ENCODE results near the gene CDH6. TPM values are rescaled to one million over a fixed set of nuclear protein-coding genes. Genes with fewer than 3 reads are reported as not detected.

The CDH6 gene
- total and polyA plus RNA-seq, 2 of the 4 experiments (the other 2 are of a cell fraction) = 72.2 to 232 TPM

DNA sequence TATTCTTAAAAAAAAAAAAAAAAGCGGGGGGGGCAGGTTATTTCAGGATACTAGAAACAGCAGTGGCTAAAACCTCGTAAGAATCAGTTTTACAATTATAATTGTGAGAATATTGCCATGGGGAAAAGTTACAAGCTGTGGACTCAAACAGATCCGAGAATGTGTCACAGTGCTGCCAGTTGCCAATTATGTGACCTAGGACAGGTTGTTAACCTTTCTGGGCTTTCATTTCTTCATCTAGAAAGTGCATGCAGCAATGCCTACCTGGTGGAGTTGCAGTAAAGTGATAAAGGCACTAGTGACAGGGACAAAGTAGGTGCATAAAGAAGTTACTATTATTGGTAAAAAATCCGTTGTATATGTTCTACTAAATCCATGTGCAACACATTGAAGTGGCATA lies 75.8 kb downstream of the CDH6 start:
- Histone ChIP-seq H4K8ac (ENCODE audit: low read depth in 2 of 2, low read length in 2 of 2) (no peak overlapping the region), H3K9me3 (ENCODE audit: control insufficient read depth, insufficient read depth, low read length) (no peaks in the 10 kb centered on the region), H2AK9ac (replicated peaks; ENCODE audit: low read depth, low read length, poor library complexity) (no peak overlapping the region), H4K5ac (ENCODE audit: low read depth, low read length) (no peak overlapping the region), H2BK20ac (ENCODE audit: low read depth, low read length) (no peak overlapping the region), H3K14ac (replicated peaks; ENCODE audit: low read depth, low read length) (no peak overlapping the region), H2BK5ac (ENCODE audit: low read depth, low read length, poor library complexity, severe bottlenecking) (no peak overlapping the region), H2BK15ac (ENCODE audit: low read depth, low read length) (no peak overlapping the region), H3K4ac (ENCODE audit: low read depth, low read length) (no peak overlapping the region), H3K4me3 (ENCODE audit: insufficient read depth, low read depth, low read length) (no peak overlapping the region), H3K4me2 (ENCODE audit: low read depth, low read length) (no peak overlapping the region), H3K18ac (ENCODE audit: low read depth, low read length) (no peak overlapping the region), H3K9me1 (ENCODE audit: insufficient read depth, low read length) (no peaks in the 10 kb centered on the region; the same call in 1 of the 2 replicates), H2AFZ (replicated peaks; ENCODE audit: low read length, poor library complexity) (no peak overlapping the region), H3K9ac (ENCODE audit: low read depth, low read length) (no peak overlapping the region), H3K36me3 (ENCODE audit: control insufficient read depth, insufficient read depth, low read length) (peaks cover 4% of the 10 kb centered on the region), H2AK5ac (ENCODE audit: low read depth, low read length) (no peak overlapping the region), H3K27ac (ENCODE audit: insufficient read depth, low read length) (no peak overlapping the region), H3K27me3 (ENCODE audit: control insufficient read depth, insufficient read depth, low read length) (no peaks in the 10 kb centered on the region), H3K79me1 (ENCODE audit: low read depth in 1 of 2, low read length in 2 of 2) (peaks cover 9 to 14% of the 10 kb centered on the region in 2 experiments), H4K20me1 (ENCODE audit: insufficient read depth, low read length) (no peaks in the 10 kb centered on the region), H2BK120ac (ENCODE audit: low read depth, low read length) (no peak overlapping the region), H3K4me1 (ENCODE audit: control insufficient read depth, insufficient read depth, low read length) (peaks cover 4% of the 10 kb centered on the region), H3K23ac (ENCODE audit: low read depth, low read length) (no peak overlapping the region), H4K91ac (ENCODE audit: insufficient read depth, low read depth, low read length) (no peak overlapping the region), H3K56ac (ENCODE audit: extremely low read depth, insufficient read depth, low read length) (no peak overlapping the region)
- no peak for DNase-seq
- intact Hi-C loops (cut with micrococcal nuclease) (no loop called here), dilution Hi-C loops (cut with HindIII; ENCODE audit: low sequenced_read_pairs, unreplicated experiment) (no loop called here), in situ Hi-C loops (cut with MboI; ENCODE audit: low sequenced_read_pairs) (loop anchor here (25.0 kb wide), 1 partner anchor 1232 kb away; no protein-coding TSS in a partner anchor)
- WGBS, 2 experiments (ENCODE audit: extremely low coverage in 2 of 2, insufficient read length in 1 of 2) = no CpG with 5 or more reads among the region's 4 CpGs
- ChIA-PET POLR2A (ENCODE audit: unreplicated experiment) (interaction anchor here (0.6 kb wide), 1 partner anchor 28 kb away, joined by 3 read pairs; no protein-coding TSS in a partner anchor), CTCF (interaction anchor here (1.1 to 3.2 kb wide), 2 partner anchors 11 to 22 kb away, joined by 4 to 18 read pairs; no protein-coding TSS in a partner anchor)
- no peak for TF ChIP-seq MAFK (IDR thresholded peaks at IDR 0.05; ENCODE audit: low read depth, low read length)
- TF ChIP-seq POLR2A (IDR thresholded peaks at IDR 0.05; ENCODE audit: low read depth, low read length) = no peak
- TF ChIP-seq CEBPB (IDR thresholded peaks at IDR 0.05; ENCODE audit: low read depth, low read length) = no peak
- no peak for TF ChIP-seq CHD1 (IDR thresholded peaks at IDR 0.05; ENCODE audit: low read depth, low read length)
- TF ChIP-seq SMC3 (IDR thresholded peaks at IDR 0.05; ENCODE audit: low read depth, low read length) = no peak
- no peak for TF ChIP-seq RCOR1 (IDR thresholded peaks at IDR 0.05; ENCODE audit: insufficient replicate concordance, low read length)
- TF ChIP-seq NFE2L2 (IDR thresholded peaks at IDR 0.05; ENCODE audit: low read depth, low read length) = no peak
- no peak for TF ChIP-seq FOS (IDR thresholded peaks at IDR 0.05; ENCODE audit: low read depth, low read length)
- no peak for TF ChIP-seq RAD21 (IDR thresholded peaks at IDR 0.05; ENCODE audit: low read length)
- no peak for TF ChIP-seq RFX5 (IDR thresholded peaks at IDR 0.05; ENCODE audit: low read depth, low read length)
- no peak for TF ChIP-seq MXI1 (IDR thresholded peaks at IDR 0.05; ENCODE audit: borderline replicate concordance, low read depth, low read length)
- no peak for TF ChIP-seq BHLHE40 (IDR thresholded peaks at IDR 0.05; ENCODE audit: low read depth, low read length)
- TF ChIP-seq, protein P1, sequence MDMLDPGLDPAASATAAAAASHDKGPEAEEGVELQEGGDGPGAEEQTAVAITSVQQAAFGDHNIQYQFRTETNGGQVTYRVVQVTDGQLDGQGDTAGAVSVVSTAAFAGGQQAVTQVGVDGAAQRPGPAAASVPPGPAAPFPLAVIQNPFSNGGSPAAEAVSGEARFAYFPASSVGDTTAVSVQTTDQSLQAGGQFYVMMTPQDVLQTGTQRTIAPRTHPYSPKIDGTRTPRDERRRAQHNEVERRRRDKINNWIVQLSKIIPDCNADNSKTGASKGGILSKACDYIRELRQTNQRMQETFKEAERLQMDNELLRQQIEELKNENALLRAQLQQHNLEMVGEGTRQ (IDR thresholded peaks at IDR 0.05; ENCODE audit: low read depth, low read length) = no peak
- TF ChIP-seq, protein P2, sequence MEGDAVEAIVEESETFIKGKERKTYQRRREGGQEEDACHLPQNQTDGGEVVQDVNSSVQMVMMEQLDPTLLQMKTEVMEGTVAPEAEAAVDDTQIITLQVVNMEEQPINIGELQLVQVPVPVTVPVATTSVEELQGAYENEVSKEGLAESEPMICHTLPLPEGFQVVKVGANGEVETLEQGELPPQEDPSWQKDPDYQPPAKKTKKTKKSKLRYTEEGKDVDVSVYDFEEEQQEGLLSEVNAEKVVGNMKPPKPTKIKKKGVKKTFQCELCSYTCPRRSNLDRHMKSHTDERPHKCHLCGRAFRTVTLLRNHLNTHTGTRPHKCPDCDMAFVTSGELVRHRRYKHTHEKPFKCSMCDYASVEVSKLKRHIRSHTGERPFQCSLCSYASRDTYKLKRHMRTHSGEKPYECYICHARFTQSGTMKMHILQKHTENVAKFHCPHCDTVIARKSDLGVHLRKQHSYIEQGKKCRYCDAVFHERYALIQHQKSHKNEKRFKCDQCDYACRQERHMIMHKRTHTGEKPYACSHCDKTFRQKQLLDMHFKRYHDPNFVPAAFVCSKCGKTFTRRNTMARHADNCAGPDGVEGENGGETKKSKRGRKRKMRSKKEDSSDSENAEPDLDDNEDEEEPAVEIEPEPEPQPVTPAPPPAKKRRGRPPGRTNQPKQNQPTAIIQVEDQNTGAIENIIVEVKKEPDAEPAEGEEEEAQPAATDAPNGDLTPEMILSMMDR (conservative IDR thresholded peaks at IDR 0.05; ENCODE audit: low read depth, low read length) = no peak
- TF ChIP-seq, protein P3, sequence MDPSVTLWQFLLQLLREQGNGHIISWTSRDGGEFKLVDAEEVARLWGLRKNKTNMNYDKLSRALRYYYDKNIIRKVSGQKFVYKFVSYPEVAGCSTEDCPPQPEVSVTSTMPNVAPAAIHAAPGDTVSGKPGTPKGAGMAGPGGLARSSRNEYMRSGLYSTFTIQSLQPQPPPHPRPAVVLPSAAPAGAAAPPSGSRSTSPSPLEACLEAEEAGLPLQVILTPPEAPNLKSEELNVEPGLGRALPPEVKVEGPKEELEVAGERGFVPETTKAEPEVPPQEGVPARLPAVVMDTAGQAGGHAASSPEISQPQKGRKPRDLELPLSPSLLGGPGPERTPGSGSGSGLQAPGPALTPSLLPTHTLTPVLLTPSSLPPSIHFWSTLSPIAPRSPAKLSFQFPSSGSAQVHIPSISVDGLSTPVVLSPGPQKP (IDR thresholded peaks at IDR 0.05; ENCODE audit: borderline replicate concordance, low read depth, low read length) = no peak
- TF ChIP-seq MAZ (IDR thresholded peaks at IDR 0.05; ENCODE audit: borderline replicate concordance, low read depth, low read length) = no peak
- no peak for ATAC-seq (ENCODE audit: low read depth)
- no TSS peak for BruUV-seq (replicated peaks)

Data from IMR-90 (cell line).